ENCODE results near the gene CAMTA2.

DNA sequence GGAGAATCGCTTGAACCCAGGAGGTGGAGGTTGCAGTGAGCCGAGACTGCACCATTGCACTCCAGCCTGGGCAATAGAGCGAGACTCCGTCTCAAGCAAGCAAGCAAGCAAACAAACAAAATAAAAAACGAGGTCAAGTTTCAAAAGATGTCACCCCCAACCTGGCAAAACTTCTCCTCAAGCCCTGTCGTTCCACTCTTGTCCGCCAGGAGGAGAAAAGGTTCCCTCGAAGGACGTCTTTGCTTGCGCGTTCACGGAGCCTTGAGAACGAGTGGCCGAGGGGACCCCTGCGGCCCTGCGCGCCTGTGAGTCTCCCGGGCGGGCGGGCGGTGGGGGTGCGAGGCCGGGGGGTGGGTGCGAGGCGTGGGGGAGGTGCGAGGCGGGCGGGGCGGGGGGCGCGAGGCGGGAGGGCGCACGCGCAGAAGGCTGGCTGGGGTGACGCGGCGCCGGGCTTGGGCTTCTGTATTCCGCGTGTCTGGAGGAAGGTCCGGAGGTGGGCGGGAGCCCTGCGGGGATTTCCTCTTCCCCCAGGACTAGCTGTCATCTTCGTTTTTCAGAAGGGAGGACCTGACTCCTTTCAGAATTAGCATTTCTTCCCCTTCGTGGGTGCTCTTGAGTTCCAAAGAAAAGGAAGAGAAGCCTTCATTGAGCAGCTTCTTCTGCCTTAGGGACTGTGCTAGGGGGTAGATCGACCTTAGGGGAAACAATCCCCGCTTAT is 44.0 kb upstream of the CAMTA2 start:
- TF ChIP-seq POLR2A (IDR thresholded peaks at IDR 0.05) (no peak), CTCF (IDR thresholded peaks at IDR 0.05) (peak; percentile 60 to 66 (median 62))

Data from right lobe of liver (tissue), 4 donors.